MCF 10A (cell line): Measurements from ENCODE around the gene GTF2I. TPM values are rescaled to one million over a fixed set of nuclear protein-coding genes. Genes with fewer than 3 reads are reported as not detected.

Source experiments
- BruUV-seq: library from RNA; stranded (reverse); fragments of 400-500 nt; replicated peaks from 2 replicates; lab custom pipeline; 2021; lab: Mats Ljungman, UMichigan
- CTCF ChIA-PET: fragments of 300-600 bp; sonication (Branson Sonifier 250); formaldehyde crosslinking; extraction: SDS; loops from one replicate; lab custom pipeline; 2021; ENCODE audit warnings: antibody characterized with exemption, inconsistent platforms; lab: Yijun Ruan, JAX
- POLR2A ChIA-PET: fragments of 300-600, 350-650 bp; sonication (Branson Sonifier 250); formaldehyde crosslinking; extraction: SDS; loops from one replicate; lab custom pipeline; 2020; ENCODE audit warnings: antibody characterized with exemption, inconsistent platforms; lab: Yijun Ruan, JAX
- DNase-seq: peaks from one replicate; pipeline ENCODE4 v3.0.0-alpha.2; 2018; ENCODE audit not compliant: unreplicated experiment
- H3K27ac Mint-ChIP-seq: one replicate; pipeline ENCODE4 v1.8.0; 2022; ENCODE audit warnings: mild to moderate bottlenecking, low read depth, mixed read lengths; ENCODE audit not compliant: unreplicated experiment
- H3K27me3 Mint-ChIP-seq: one replicate; pipeline ENCODE4 v1.8.0; 2022; ENCODE audit warnings: mixed read lengths; ENCODE audit not compliant: insufficient read depth, unreplicated experiment
- H3K36me3 Mint-ChIP-seq: one replicate; pipeline ENCODE4 v1.8.0; 2022; ENCODE audit warnings: mild to moderate bottlenecking, moderate library complexity, mixed read lengths; ENCODE audit not compliant: insufficient read depth, unreplicated experiment
- H3K4me1 Mint-ChIP-seq: one replicate; pipeline ENCODE4 v1.8.0; 2022; ENCODE audit warnings: mixed read lengths; ENCODE audit not compliant: insufficient read depth, unreplicated experiment
- H3K4me3 Mint-ChIP-seq: one replicate; pipeline ENCODE4 v1.8.0; 2022; ENCODE audit warnings: mild to moderate bottlenecking, moderate library complexity, mixed read lengths; ENCODE audit not compliant: unreplicated experiment
- H3K9me3 Mint-ChIP-seq: one replicate; pipeline ENCODE4 v1.8.0; 2022; ENCODE audit warnings: mixed read lengths; ENCODE audit not compliant: unreplicated experiment
- CTCF ChIP-seq: fragments of 200-600 bp; IDR thresholded peaks from one replicate; pipeline ENCODE4 v1.8.0; 2022; ENCODE audit warnings: antibody characterized with exemption, mild to moderate bottlenecking; ENCODE audit not compliant: unreplicated experiment
- intact Hi-C: fragments of 100-400 bp; cut with micrococcal nuclease; formaldehyde crosslinking; loops from 2 replicates; pipeline ENCODE4 v1.14.1; 2022
- total RNA-seq: library from RNA; stranded (reverse); gene quantifications from 2 replicates; pipeline ENCODE4 v1.2.3, GENCODE V29; 2022

GTF2I gene
- total RNA-seq, 1 experiment from 2014 or later = 152 TPM

- ChIA-PET POLR2A (interaction anchor here (0.7 kb wide), 1 partner anchor 284 kb away, joined by 3 read pairs; no protein-coding TSS in a partner anchor), CTCF (interaction anchor here (0.6 to 0.7 kb wide), 2 partner anchors 24 to 578 kb away, joined by 3 to 5 read pairs; no protein-coding TSS in a partner anchor)
- peaks cover 56% of the 10 kb centered on the region for H3K36me3 Mint-ChIP-seq
These were observed 16.6 kb downstream of the GTF2I start for GRCh38 chr7:74674166-74674565.

GRCh38 chr7:74682829-74683228, 25.3 kb downstream of the GTF2I start:
- peaks cover 55% of the 10 kb centered on the region for H3K36me3 Mint-ChIP-seq
- ChIA-PET POLR2A (no interaction called here), CTCF (no interaction called here)
- no TSS peak for BruUV-seq
- DNase-seq = no peak
- H3K27ac Mint-ChIP-seq = no peak overlapping the region
- no peaks in the 10 kb centered on the region for H3K27me3 Mint-ChIP-seq
- H3K4me3 Mint-ChIP-seq = no peak overlapping the region
- TF ChIP-seq CTCF = no peak
- no peaks in the 10 kb centered on the region for H3K4me1 Mint-ChIP-seq
- intact Hi-C loops = no loop called here
- no peaks in the 10 kb centered on the region for H3K9me3 Mint-ChIP-seq

More at GRCh38 chr7:74674166-74674565, 16.6 kb downstream of the GTF2I start:
- Mint-ChIP-seq H3K4me1 (no peaks in the 10 kb centered on the region), H3K27ac (peak overlapping the region; percentile 42), H3K9me3 (no peaks in the 10 kb centered on the region), H3K4me3 (no peak overlapping the region), H3K27me3 (no peaks in the 10 kb centered on the region)
- peak; percentile 25 for DNase-seq
- no peak for TF ChIP-seq CTCF
- intact Hi-C loops = no loop called here
- no TSS peak for BruUV-seq

GRCh38 chr7:74683799-74684198, 26.3 kb downstream of the GTF2I start:
- H3K9me3 Mint-ChIP-seq = no peaks in the 10 kb centered on the region
- intact Hi-C loops = no loop called here
- no peaks in the 10 kb centered on the region for H3K4me1 Mint-ChIP-seq
- peaks cover 51% of the 10 kb centered on the region for H3K36me3 Mint-ChIP-seq
- no peak for TF ChIP-seq CTCF
- no peak for DNase-seq
- BruUV-seq = no TSS peak
- H3K27ac Mint-ChIP-seq = no peak overlapping the region
- no peaks in the 10 kb centered on the region for H3K27me3 Mint-ChIP-seq
- POLR2A ChIA-PET = no interaction called here
- no peak overlapping the region for H3K4me3 Mint-ChIP-seq
- CTCF ChIA-PET = no interaction called here

GRCh38 chr7:74684473-74684872, 27.0 kb downstream of the GTF2I start:
- ChIA-PET CTCF (no interaction called here), POLR2A (no interaction called here)
- no TSS peak for BruUV-seq
- TF ChIP-seq CTCF = no peak
- no peak for DNase-seq
- Mint-ChIP-seq H3K4me1 (no peaks in the 10 kb centered on the region), H3K27ac (no peak overlapping the region), H3K27me3 (no peaks in the 10 kb centered on the region), H3K4me3 (no peak overlapping the region), H3K36me3 (peaks cover 50% of the 10 kb centered on the region), H3K9me3 (no peaks in the 10 kb centered on the region)
- intact Hi-C loops = no loop called here
